Measurements from ENCODE around the gene PCP4L1. TPM values are rescaled to one million over a fixed set of nuclear protein-coding genes. Genes with fewer than 3 reads are reported as not detected.
"Not testable (repeated sequence)": the region's sequence is repeated elsewhere in the genome, so short reads cannot be mapped to it uniquely, and the experiment has no call there.

PCP4L1 gene
- total and polyA plus RNA-seq, 5 donors: 0.21 to 0.94 (median 0.51) TPM

GRCh38 chr1:161229896-161230295 is 28.6 kb upstream of the PCP4L1 start:
- no peak overlapping the region for H3K4me3 ChIP-seq (ENCODE audit: low read length)
- H3K27ac ChIP-seq (ENCODE audit: low read length): no peak overlapping the region
- peaks cover 6% of the 10 kb centered on the region for H3K4me1 ChIP-seq (ENCODE audit: control insufficient read depth, insufficient read depth, low read length)
- intact Hi-C loops (cut with DNase I): loop anchor here in 3 of 4 donors (5.0 kb wide), 2 partner anchors 62 to 152 kb away; no protein-coding TSS in a partner anchor
- no peaks in the 10 kb centered on the region for H3K9me3 ChIP-seq (ENCODE audit: control insufficient read depth, low read length)
- DNase-seq: no peak
- no peaks in the 10 kb centered on the region for H3K27me3 ChIP-seq (ENCODE audit: control insufficient read depth, insufficient read depth)
- no peak for ATAC-seq
- WGBS: 54% methylated on average over 3 of the region's 3 CpGs

GRCh38 chr1:161230762-161231161 is 27.8 kb upstream of the PCP4L1 start:
- Histone ChIP-seq H3K4me3 (ENCODE audit: low read length) (no peak overlapping the region), H3K27ac (ENCODE audit: low read length) (no peak overlapping the region), H3K9me3 (ENCODE audit: control insufficient read depth, low read length) (no peaks in the 10 kb centered on the region), H3K27me3 (ENCODE audit: control insufficient read depth, insufficient read depth) (no peaks in the 10 kb centered on the region), H3K4me1 (ENCODE audit: control insufficient read depth, insufficient read depth, low read length) (peaks cover 4% of the 10 kb centered on the region)
- 95% methylated on average over 7 of the region's 7 CpGs for WGBS
- ATAC-seq: no peak
- DNase-seq: no peak
- intact Hi-C loops (cut with DNase I): no loop called here

- intact Hi-C loops (cut with DNase I): no loop called here
- WGBS: 86% methylated on average over 9 of the region's 9 CpGs
- DNase-seq: no peak
- no peaks in the 10 kb centered on the region for H3K4me1 ChIP-seq (ENCODE audit: control insufficient read depth, insufficient read depth, low read length)
- H3K27me3 ChIP-seq (ENCODE audit: control insufficient read depth, insufficient read depth): no peaks in the 10 kb centered on the region
- H3K9me3 ChIP-seq (ENCODE audit: control insufficient read depth, low read length): no peaks in the 10 kb centered on the region
- no peak overlapping the region for H3K4me3 ChIP-seq (ENCODE audit: low read length)
- no peak overlapping the region for H3K27ac ChIP-seq (ENCODE audit: low read length)
- ATAC-seq: no peak
Observed at GRCh38 chr1:161233102-161233501, 25.4 kb upstream of the PCP4L1 start.

GRCh38 chr1:161235957-161236775 is 22.4 kb upstream of the PCP4L1 start:
- Histone ChIP-seq H3K4me3 (ENCODE audit: low read length) (no peak overlapping the region), H3K27me3 (ENCODE audit: control insufficient read depth, insufficient read depth) (no peaks in the 10 kb centered on the region), H3K4me1 (ENCODE audit: control insufficient read depth, insufficient read depth, low read length) (no peaks in the 10 kb centered on the region), H3K9me3 (ENCODE audit: control insufficient read depth, low read length) (no peaks in the 10 kb centered on the region), H3K27ac (ENCODE audit: low read length) (no peak overlapping the region)
- WGBS: 80% methylated on average over 5 of the region's 5 CpGs
- DNase-seq (no peak), ATAC-seq (no peak)
- intact Hi-C loops (cut with DNase I): no loop called here

GRCh38 chr1:161238039-161238473 is 20.5 kb upstream of the PCP4L1 start, which contains the start of gene NR1I3:
TSS of gene NR1I3 (minus strand) at chr1:161238203. CDS start at chr1:161236565, 1,638 bp downstream.
- Histone ChIP-seq H3K27me3 (ENCODE audit: control insufficient read depth, insufficient read depth) (no peaks in the 10 kb centered on the region), H3K4me1 (ENCODE audit: control insufficient read depth, insufficient read depth, low read length) (no peaks in the 10 kb centered on the region), H3K9me3 (ENCODE audit: control insufficient read depth, low read length) (no peaks in the 10 kb centered on the region), H3K27ac (ENCODE audit: low read length) (no peak within 1 kb of the TSS), H3K4me3 (ENCODE audit: low read length) (no peak within 1 kb of the TSS)
- intact Hi-C loops (cut with DNase I): no loop called here
- DNase-seq (no peak), ATAC-seq (no peak)
- WGBS: 59% methylated on average over 4 of the region's 4 CpGs

- no peaks in the 10 kb centered on the region for H3K27me3 ChIP-seq (ENCODE audit: control insufficient read depth, insufficient read depth)
- DNase-seq (no peak), ATAC-seq (no peak)
- no peak overlapping the region for H3K27ac ChIP-seq (ENCODE audit: low read length)
- H3K9me3 ChIP-seq (ENCODE audit: control insufficient read depth, low read length): no peaks in the 10 kb centered on the region
- intact Hi-C loops (cut with DNase I): no loop called here
- no peak overlapping the region for H3K4me3 ChIP-seq (ENCODE audit: low read length)
- no peaks in the 10 kb centered on the region for H3K4me1 ChIP-seq (ENCODE audit: control insufficient read depth, insufficient read depth, low read length)
- WGBS: 57% methylated on average over 3 of the region's 3 CpGs
Observed at GRCh38 chr1:161241682-161242081, 16.9 kb upstream of the PCP4L1 start.

- H3K4me3 ChIP-seq (ENCODE audit: low read length): no peak overlapping the region
- H3K4me1 ChIP-seq (ENCODE audit: control insufficient read depth, insufficient read depth, low read length): no peaks in the 10 kb centered on the region
- H3K27me3 ChIP-seq (ENCODE audit: control insufficient read depth, insufficient read depth): no peaks in the 10 kb centered on the region
- H3K9me3 ChIP-seq (ENCODE audit: control insufficient read depth, low read length): no peaks in the 10 kb centered on the region
- DNase-seq (no peak), ATAC-seq (no peak)
- WGBS: 71% methylated on average over 2 of the region's 2 CpGs
- intact Hi-C loops (cut with DNase I): no loop called here
- H3K27ac ChIP-seq (ENCODE audit: low read length): no peak overlapping the region
Observed at GRCh38 chr1:161242313-161242712, 16.2 kb upstream of the PCP4L1 start.

- no peak overlapping the region for H3K4me3 ChIP-seq (ENCODE audit: low read length)
- no peaks in the 10 kb centered on the region for H3K9me3 ChIP-seq (ENCODE audit: control insufficient read depth, low read length)
- intact Hi-C loops (cut with DNase I): no loop called here
- DNase-seq: no peak
- no peaks in the 10 kb centered on the region for H3K4me1 ChIP-seq (ENCODE audit: control insufficient read depth, insufficient read depth, low read length)
- H3K27ac ChIP-seq (ENCODE audit: low read length): no peak overlapping the region
- no peak for ATAC-seq
- 90% methylated on average over 4 of the region's 4 CpGs for WGBS
- no peaks in the 10 kb centered on the region for H3K27me3 ChIP-seq (ENCODE audit: control insufficient read depth, insufficient read depth)
Observed at GRCh38 chr1:161244888-161245287, 13.7 kb upstream of the PCP4L1 start.

GRCh38 chr1:161250100-161250499 is 8.4 kb upstream of the PCP4L1 start:
- DNase-seq; intact Hi-C loops (cut with DNase I); ATAC-seq; H3K4me1 ChIP-seq (ENCODE audit: control insufficient read depth, insufficient read depth, low read length); H3K27me3 ChIP-seq (ENCODE audit: control insufficient read depth, insufficient read depth); H3K9me3 ChIP-seq (ENCODE audit: control insufficient read depth, low read length); H3K4me3 ChIP-seq (ENCODE audit: low read length); H3K27ac ChIP-seq (ENCODE audit: low read length): not testable (repeated sequence)
- 78% methylated on average over 5 of the region's 5 CpGs for WGBS

GRCh38 chr1:161250829-161251228 is 7.7 kb upstream of the PCP4L1 start:
- DNase-seq: no peak
- WGBS: 83% methylated on average over 7 of the region's 7 CpGs
- Histone ChIP-seq H3K4me3 (ENCODE audit: low read length) (no peak overlapping the region), H3K27ac (ENCODE audit: low read length) (no peak overlapping the region), H3K4me1 (ENCODE audit: control insufficient read depth, insufficient read depth, low read length) (no peaks in the 10 kb centered on the region), H3K27me3 (ENCODE audit: control insufficient read depth, insufficient read depth) (no peaks in the 10 kb centered on the region), H3K9me3 (ENCODE audit: control insufficient read depth, low read length) (no peaks in the 10 kb centered on the region)
- ATAC-seq: no peak
- intact Hi-C loops (cut with DNase I): no loop called here

- no peaks in the 10 kb centered on the region for H3K27me3 ChIP-seq (ENCODE audit: control insufficient read depth, insufficient read depth)
- no peaks in the 10 kb centered on the region for H3K9me3 ChIP-seq (ENCODE audit: control insufficient read depth, low read length)
- intact Hi-C loops (cut with DNase I): no loop called here
- H3K4me1 ChIP-seq (ENCODE audit: control insufficient read depth, insufficient read depth, low read length): no peaks in the 10 kb centered on the region
- ATAC-seq (no peak), DNase-seq (no peak)
- no peak overlapping the region for H3K4me3 ChIP-seq (ENCODE audit: low read length)
- WGBS: 95% methylated on average over 8 of the region's 8 CpGs
- H3K27ac ChIP-seq (ENCODE audit: low read length): no peak overlapping the region
Observed at GRCh38 chr1:161251579-161251978, 7.0 kb upstream of the PCP4L1 start.
